HG02763 (cell line): ENCODE measurements around the gene TMUB2.
"Not testable (repeated sequence)": the region's sequence is repeated elsewhere in the genome, so short reads cannot be mapped to it uniquely, and the experiment has no call there.

Source experiments
- ATAC-seq: cut with Tn5 transposase; IDR thresholded peaks from one replicate; pipeline ENCODE4 v1.9.1; 2021; ENCODE audit warnings: mild to moderate bottlenecking, moderate library complexity; ENCODE audit not compliant: unreplicated experiment

The TMUB2 gene

DNA sequence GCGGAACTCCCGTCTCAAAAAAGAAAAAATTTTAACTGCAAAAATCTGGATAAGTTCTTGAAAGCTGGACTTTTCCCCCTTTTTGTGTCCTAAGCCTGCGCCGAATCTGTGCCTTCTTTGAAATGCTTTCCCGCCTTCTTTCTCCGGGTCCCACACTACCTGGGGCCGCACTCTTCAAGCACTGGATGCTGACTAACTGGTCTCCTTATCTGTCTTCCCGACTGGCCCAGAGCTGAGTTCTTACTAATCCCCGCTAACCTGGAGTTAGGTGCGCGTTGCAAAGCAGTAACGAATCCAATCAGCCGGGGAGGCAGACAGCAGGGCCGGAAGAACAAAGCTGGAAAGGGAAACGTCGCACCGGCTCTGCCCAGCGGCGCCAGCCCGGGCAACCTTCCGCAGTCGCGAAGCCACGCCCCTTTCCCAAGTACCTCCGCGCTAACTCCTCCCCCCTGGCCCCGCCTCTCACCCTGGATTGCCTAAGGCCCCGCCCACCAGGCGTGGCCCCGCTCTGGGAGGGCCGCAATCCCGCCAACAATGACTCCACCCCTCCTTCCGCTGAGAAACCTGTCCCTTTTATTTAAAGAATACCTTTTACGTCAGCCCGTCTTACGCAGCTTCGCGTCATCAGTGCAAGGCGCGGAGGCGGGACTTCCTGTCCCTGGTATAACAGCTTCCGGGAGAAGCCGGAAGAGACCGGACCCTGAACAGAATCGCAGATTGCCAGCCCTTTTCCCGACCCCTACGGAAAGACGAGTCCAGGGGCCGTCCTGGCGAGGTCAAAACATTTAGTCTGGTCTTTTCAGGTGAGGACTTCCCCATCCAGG is at the start of gene TMUB2:
TSS of gene TMUB2 (plus strand) at position 666 of the 824 bp plus-strand sequence. CDS start 737 bp downstream, outside the sequence.
- ATAC-seq = peak; percentile 90

DNA sequence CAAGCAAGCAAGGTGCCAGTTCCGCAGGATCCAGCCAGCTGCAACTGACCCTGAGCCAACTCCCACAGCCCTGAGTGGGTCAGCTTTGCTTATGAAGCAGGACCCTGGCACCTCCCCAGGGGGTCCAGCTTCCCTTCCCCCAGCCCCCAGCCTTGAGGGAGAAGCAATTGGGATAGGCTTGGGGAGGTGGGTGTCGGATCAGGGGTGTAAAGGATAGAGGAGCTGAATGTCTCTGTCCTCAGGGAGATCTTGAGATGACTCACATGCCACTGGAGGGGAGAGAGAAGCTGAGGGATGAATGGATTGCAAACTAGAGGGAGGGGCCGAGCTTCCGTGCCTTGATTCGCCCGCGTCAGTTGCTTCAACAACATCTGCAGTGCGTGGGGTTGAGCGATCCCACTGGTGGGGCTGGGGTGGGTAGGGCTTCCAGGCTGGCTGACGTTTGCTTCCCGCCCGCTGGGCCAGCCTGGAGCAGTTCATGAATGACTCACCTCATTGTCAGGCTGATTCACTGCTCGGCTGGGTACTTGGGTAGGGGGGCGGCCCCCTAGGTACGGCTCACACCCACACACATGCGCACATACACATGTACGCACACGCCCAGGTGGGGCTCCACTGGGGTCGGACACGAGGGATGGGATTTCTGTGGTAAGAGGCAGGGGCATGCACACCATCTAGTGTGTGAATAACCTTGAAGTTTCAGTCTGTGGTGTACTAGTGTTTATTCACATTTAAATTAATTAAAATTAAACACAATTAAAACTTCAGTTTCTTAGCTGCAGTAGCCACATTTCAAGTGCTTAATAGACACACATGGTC is 48.7 kb upstream of the TMUB2 start:
- no peak for ATAC-seq

DNA sequence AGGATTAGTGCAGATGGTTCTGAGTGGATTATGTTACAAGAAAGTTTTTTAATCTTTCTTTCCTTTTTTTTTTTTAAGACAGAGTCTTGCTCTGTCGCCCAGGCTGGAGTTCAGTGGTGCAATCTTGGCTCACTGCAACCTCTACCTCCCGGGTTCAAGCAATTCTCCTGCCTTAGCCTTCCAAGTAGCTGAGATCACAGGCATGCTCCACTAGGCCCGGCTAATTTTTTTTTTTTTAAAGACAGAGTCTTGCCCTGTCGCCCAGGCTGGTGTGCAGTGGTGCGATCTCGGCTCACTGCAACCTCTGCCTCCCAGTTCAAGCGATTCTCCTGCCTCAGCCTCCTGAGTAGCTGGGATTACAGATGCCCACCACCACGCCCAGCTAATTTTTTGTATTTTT is 42.9 kb upstream of the TMUB2 start:
- not testable (repeated sequence) for ATAC-seq

DNA sequence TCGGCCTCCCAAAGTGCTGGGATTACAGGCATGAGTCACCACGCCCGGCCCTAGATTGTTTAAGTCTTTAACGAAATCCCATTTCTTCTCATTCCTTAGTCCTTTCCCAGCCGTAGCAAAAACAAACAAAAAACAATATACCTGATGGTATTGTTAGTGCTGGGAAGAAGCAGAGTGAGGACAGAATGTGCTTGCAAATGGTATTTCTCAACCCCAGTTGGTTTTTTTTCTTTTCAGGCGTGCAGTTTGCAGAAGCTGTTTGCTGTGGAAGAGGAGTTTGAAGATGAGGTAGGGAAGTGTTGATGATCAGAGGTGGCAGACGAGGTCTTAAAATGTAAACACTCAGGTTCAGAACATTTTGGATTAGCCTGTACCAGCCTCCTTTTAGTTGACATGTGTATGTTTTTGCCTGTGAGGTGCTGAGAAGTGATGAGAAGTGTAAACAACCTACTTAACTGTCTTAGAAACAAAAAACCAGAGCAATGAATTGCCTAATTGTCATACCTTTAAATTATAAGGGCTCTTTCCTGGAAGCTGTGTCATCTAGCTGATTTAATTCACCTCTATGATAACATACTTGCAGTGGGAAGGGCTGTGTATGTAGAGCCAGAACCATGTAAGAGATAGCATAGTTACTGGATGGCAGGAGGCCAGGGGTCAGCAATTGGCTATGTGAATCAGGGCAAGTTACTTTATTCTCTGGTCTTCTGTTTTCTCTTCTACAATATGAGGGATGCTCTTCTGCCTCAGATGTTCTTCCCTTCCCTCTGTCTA is 41.6 kb upstream of the TMUB2 start:
- ATAC-seq = no peak

DNA sequence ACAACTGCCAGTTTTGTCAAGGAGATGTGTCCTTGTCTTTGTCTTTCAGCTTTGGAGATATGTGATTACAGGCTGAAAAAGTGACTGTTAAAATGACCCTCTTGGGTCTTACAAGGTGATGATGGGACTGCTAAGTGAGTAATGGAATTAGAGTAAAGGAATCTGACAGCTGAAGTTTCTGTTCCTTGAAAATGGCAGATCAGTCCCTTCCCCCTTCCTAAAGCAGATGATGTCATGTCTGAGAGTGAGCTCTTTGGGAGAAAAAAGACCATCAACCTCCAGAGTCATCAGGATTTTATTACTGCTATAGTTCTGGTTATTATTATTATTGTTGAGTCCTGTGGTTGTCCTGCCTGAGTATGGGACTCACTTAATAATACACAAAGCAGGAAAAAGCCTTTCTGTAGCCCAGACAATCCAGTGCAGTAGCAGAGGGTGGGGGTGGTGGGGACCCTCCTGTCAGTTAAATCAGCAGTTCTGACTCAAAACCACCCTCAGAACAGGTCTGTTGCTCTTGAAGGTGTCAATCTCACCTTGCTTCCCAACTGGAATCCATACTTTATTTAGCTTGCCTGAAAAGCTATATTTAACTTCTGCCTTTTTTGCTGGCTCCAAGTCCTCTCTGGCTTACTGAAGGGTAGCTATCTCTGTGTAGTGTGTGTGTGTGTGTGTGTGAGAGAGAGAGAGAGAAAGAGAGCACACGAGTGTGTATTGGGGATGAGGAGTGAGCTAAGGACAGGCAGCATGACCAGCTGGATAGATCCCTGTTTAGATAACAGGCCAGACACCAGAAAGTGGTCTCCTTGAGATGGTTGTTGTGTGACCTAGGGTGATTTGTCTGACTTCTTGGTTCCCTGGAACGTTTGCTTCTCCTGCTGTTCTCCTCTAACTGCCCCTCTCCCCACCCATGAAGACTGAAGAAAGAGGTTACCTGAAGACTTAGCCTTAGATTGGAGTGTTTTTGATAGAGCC is 40.1 kb upstream of the TMUB2 start:
- no peak for ATAC-seq

DNA sequence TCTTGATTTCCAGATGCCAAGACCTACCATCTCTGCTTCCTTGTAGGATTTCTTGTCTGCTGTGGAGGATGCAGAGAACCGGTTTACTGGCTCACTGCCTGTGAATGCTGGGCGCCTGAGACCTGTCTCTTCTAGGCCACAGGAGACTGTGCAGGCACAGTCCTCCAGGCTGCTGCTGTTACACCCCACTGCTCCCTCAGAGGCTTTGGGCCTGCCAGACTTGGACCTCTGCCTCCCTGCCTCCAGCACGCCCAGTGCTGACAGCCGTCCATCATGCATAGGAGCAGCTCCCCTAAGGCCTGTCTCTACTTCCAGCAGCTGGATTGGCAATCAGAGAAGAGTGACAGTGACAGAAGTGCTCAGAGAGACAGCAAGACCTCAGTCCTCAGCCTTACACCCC is 39.0 kb upstream of the TMUB2 start:
- no peak for ATAC-seq

DNA sequence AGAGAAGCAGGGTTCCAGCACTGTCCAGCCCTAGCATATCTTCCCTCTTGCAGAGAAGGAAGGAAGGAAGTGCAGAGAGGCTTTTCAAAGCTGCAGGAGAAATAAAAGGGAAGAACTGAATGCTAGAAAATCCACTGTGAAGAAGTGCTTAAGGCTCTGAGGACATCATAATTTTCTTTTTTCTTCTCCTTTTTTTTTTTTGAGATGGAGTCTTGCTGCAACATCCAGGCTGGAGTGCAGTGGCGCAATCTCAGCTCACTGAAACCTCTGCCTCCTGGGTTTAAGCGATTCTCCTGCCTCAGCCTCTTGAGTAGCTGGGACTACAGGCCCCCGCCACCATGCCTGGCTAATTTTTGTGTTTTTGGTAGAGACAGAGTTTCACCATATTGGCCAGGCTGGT is 37.7 kb upstream of the TMUB2 start:
- ATAC-seq = not testable (repeated sequence)

DNA sequence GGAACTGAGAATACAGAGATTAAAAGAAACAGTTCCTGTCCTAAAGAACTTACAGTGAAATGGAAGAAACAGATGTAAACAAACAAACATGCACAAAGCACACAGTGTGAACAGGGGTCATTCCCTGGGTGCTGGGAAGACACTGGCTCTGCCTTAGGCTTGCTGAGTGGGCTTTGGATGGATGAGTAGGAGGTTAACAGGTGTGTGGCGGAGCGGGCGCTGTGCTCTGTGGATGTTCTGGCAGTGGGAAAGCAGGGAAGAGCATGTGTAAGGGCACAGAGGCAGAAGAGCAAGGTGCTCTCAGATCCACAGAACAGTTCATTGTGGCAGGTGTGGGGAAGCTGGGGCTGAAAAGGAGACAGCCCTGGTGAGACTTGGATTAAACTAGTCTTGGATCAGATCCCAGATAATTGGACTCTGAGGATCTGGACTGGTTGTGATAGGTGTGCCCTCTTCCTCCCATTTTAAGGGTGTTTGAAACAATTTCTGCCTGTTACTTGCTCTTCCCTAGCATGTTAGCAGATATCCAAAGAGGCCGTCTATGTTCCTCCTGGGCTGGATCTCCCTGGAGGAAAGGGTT is 36.9 kb upstream of the TMUB2 start:
- no peak for ATAC-seq

DNA sequence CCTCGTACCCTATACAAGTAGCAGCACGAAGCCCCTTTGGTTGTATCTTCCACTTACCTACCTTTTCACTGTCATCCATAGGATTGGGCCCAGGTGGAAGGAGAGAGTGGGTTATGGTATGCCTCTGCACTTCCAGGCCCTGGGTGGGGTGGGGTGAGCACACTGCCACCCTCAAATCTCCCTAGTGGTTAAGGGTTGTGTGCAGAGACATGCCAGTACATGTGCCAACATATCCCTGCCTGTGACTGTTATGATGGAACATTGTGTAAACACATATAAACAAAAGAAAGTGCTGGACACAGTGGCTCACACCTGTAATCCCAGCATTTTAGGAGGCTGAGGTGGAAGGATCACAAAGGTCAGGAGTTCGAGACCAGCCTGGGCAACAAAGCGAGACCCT is 33.9 kb upstream of the TMUB2 start:
- no peak for ATAC-seq

DNA sequence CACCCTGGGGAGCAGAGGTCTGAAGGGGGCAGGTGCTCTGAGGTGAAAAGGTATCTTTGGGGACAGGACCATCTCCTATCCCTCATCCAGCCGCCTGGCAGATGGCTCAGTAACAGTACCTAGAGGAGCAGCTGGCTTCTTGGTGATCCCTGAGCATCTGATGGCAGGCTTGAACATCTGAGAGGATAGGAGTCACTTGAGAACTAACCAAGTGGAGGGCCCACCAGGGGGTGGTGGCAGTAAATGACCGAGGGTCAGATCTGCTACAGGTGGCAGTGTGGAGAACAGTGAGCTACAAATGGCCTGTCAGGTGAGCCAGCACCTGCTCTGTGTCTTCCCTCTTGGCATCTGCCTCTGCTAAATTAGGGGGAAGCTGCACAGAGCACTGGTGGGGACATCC is 31.3 kb upstream of the TMUB2 start:
- ATAC-seq = no peak

DNA sequence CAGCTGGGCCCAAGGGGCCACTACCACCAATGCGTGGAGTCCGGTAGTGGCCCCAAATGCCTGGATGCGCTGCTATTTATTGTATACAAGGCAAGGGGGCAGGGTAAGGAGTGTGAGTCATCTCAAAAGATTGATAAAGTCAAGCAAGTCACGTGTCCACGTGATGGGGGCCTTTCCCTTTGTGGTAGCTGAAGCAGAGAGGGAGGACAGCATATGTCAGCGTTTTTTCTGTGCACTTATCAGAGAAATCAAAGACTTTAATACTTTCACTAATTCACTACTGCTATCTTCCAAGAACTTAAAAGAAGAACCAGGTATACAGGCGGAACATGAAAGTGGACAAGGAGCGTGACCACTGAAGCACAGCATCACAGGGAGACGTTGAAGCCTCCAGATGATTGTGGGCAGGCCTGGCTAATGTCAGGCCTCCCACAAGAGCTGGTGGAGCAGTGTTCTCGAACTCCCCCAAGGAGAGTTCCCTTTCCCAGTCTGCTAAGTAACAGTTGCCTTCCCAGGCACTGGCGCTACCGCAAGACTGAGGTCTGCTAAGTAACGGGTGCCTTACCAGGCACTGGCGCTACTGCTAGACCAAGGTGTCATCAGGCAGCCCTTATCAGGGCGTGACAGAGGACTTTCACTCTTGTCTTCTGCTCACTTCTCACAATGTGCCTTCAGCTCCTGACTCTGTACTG is 27.1 kb upstream of the TMUB2 start:
- ATAC-seq = no peak

DNA sequence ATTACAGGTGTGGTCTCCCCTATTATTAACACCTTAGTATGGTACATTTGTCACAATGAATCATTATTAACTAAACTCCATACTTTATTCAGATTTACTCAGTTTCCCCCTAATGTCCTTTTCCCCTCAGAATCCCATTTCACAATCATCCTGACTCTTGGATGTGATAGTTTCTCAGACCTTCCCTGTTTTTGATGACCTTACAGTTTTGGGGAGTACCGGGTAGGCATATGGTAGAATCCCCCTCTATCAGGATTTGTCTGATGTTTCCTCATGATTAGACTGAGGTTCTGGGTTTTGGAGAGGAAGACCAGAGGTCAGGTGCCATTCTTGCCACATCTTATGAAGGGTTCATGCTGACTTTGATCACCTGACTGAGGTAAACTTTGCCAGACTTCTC is 22.3 kb upstream of the TMUB2 start:
- no peak for ATAC-seq

DNA sequence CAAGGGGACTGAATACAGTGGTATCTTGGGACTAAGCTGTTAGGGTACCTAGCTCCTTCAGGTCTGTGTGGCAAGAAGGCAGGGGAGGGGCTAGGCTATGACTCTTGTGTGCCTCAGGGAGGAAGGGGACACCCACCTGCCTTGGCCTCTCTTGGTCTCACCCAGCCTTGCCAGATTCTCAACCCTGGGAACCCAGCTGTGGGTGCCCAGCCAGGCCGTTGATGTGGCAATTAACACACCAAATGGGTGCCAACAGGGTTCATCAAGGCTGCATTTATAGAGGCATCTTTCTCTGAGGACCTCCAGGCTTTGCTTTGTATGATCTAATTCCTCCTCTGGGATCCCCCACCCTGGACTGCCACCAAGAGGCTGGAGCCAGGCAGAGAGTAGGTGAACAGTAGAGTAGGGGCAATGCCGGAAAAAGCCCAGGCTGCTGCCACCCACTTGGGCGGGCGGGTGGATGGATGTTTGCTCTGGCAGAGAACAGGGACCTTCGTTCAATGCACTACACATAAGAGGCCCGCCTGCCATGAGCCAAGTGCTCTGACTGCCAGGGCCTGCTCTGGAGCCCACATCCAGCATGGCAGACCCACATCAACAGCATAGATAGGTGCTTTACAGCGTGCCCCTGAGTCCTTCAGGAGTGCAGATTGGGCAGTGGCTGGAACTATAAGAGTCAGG is 19.5 kb upstream of the TMUB2 start:
- no peak for ATAC-seq

DNA sequence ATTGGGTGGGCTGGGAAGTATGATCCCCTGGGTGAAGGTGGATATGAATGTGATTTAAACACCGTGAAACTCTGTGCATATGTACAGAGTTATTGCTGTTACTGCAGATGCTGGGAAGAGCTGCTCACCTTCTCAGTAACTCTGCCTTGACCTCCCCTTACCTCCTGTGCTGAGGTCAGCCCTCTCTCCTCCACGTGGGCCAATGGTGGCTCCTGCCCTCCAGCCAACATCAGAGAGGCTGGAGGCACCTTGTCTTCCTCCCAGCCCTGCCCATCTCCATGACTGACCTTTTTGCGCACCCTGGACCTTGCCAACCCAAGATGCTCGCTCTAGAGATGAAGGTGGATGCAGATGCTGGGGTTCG is 16.7 kb upstream of the TMUB2 start:
- ATAC-seq = no peak

DNA sequence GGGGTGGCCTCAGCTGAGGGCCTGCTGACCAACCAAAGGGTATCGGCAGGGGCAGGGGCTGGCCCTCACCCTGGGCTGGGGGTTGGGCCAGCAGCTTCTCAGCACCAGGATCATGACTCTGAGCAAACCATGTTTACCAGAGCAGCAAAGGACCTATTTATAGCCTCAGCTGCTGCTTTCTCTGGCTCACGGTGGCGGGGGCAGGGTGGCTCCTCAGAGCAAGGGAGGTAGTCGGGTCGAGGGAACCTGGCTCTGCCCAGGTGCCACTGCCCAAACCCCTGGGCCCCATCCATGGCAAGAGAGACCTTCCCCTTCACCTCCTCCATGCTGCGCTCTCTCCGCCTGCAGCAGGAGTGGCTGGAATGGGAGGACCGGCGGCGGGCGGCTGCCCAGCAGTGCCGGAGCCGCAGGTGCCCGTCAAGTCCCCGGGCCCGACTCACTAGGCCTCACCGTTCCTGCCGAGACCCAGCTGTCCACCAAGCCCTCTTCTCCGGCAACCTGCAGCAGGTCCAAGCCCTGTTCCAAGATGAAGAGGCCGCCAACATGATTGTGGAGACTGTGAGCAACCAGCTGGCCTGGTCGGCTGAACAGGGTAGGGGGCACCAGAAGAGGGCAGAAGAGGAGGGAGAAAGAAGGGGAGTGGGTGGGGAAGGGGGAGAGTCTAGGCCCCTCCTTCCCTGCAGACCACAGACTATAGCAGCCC is 16.1 kb upstream of the TMUB2 start, which contains the start of gene ASB16:
TSS of gene ASB16 (plus strand) at position 206 of the 703 bp plus-strand sequence. CDS start at position 292, 86 bp downstream.
- ATAC-seq = no peak

DNA sequence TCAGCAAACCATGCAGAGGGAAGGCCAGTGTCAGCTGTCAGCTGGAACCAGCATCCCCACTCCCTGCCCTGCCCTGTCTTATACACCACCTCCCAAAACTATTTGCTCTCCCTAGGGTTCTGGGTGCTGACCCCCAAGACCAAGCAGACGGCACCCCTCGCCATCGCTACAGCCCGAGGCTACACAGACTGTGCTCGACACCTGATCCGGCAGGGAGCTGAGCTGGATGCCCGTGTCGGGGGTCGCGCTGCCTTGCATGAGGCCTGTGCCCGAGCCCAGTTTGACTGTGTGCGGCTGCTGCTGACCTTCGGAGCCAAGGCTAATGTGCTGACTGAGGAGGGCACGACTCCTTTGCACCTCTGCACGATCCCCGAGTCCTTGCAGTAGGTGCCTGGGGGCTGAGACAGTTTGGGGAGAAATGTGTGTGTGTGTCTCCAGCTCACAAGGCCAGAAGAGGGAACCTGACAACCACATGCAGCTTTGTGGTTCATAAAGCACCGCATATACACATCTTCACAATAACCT is 14.8 kb upstream of the TMUB2 start:
- ATAC-seq = no peak

DNA sequence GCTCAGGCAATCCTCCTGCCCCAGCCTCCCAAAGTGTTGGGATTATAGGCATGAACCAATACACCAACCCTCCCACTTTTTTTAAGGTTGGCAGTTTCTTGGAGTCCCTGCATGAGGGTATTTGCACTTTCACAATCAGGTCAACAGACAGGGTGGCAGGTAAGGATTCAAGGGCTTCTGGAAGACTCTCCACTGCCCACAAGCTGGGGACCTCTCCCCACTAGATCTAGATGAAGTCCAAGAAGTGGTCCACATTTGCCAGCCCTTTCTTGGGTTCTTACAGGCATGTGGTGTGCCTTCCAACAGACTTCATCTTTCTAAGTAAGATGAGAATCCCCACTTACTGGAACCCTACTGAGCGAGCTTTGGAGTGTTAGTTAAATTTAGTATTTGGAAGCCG is 12.3 kb upstream of the TMUB2 start:
- ATAC-seq = no peak

DNA sequence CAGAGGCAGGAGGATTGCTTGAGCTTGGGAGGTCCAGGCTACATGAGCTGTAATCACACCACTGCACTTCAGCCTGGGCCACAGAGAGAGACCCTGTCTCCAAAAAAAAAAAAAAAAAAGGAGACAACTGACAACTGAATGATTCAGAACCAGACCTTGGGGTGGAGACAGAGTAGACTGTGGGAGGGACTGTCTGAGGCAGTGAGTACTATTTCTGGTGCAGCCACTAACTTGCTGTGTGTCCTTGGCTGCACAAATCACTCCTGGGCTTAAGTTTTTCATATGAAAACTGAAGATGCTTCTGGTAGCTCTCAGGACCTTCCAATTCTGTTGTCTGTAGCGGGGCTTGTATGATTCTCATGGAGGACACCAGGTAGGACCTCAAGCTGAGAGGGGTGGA is 10.5 kb upstream of the TMUB2 start:
- ATAC-seq = no peak
